H7 (cell line): ENCODE data around the gene PCSK4. TPM values are rescaled to one million over a fixed set of nuclear protein-coding genes. Genes with fewer than 3 reads are reported as not detected.

Source experiments
- DNase-seq: peaks from one replicate; pipeline ENCODE4 v3.0.0; 2012
- H3K27me3 ChIP-seq: 2 replicates; pipeline ENCODE4 v1.6.0; 2011; ENCODE audit warnings: mild to moderate bottlenecking, low read length; ENCODE audit not compliant: control insufficient read depth, insufficient read depth
- H3K36me3 ChIP-seq: replicated peaks from 2 replicates; pipeline ENCODE4 v1.5.1; 2011; ENCODE audit warnings: low read length; ENCODE audit not compliant: control insufficient read depth, insufficient read depth
- H3K4me3 ChIP-seq: 2 replicates; pipeline ENCODE4 v1.5.1; 2011; ENCODE audit warnings: low read depth, mild to moderate bottlenecking, control low read depth, low read length, moderate library complexity; ENCODE audit not compliant: insufficient read depth
- total RNA-seq: library from RNA; depleted of rRNA; stranded (reverse); fragments of >200 nt; shearing (Covaris generic); gene quantifications from 2 replicates; pipeline ENCODE4 v1.2.3, GENCODE V29; 2014

The PCSK4 gene
- total RNA-seq, 1 experiment from 2014 or later: 5.5 TPM

- Histone ChIP-seq H3K36me3 (no peaks in the 10 kb centered on the region), H3K4me3 (no peak overlapping the region; the same call in 1 of the 2 replicates), H3K27me3 (peaks cover 82% of the 10 kb centered on the region)
- DNase-seq: peak; percentile 75
Measured at GRCh38 chr19:1468274-1468820, 21.8 kb downstream of the PCSK4 start.

- peak; percentile 89 for DNase-seq
- Histone ChIP-seq H3K27me3 (peaks cover 76% of the 10 kb centered on the region), H3K4me3 (no peak overlapping the region; the same call in 1 of the 2 replicates), H3K36me3 (no peaks in the 10 kb centered on the region)
Measured at GRCh38 chr19:1467490-1468273, 22.5 kb downstream of the PCSK4 start.

- Histone ChIP-seq H3K27me3 (peaks cover 71% of the 10 kb centered on the region), H3K36me3 (no peaks in the 10 kb centered on the region), H3K4me3 (peak overlapping the region; percentile 12; the same call in 1 of the 2 replicates)
- no peak for DNase-seq
Measured at GRCh38 chr19:1467215-1467489, 23.0 kb downstream of the PCSK4 start.

GRCh38 chr19:1466461-1467214 lies 23.5 kb downstream of the PCSK4 start:
- Histone ChIP-seq H3K27me3 (peaks cover 66% of the 10 kb centered on the region), H3K36me3 (no peaks in the 10 kb centered on the region), H3K4me3 (peak overlapping the region; percentile 12; the same call in 1 of the 2 replicates)
- DNase-seq: peak; percentile 83

- Histone ChIP-seq H3K27me3 (peaks cover 60% of the 10 kb centered on the region), H3K36me3 (no peaks in the 10 kb centered on the region), H3K4me3 (no peak overlapping the region)
- DNase-seq: peak; percentile 78
Measured at GRCh38 chr19:1466018-1466460, 24.1 kb downstream of the PCSK4 start.

- Histone ChIP-seq H3K27me3 (peaks cover 53% of the 10 kb centered on the region), H3K4me3 (no peak overlapping the region)
- peak; percentile 93 for DNase-seq
Measured at GRCh38 chr19:1465191-1466016, 24.7 kb downstream of the PCSK4 start.

GRCh38 chr19:1461862-1462261 lies 28.3 kb downstream of the PCSK4 start:
- no peaks in the 10 kb centered on the region for H3K36me3 ChIP-seq
- no peak overlapping the region for H3K4me3 ChIP-seq
- DNase-seq: no peak
- H3K27me3 ChIP-seq: peaks cover 27% of the 10 kb centered on the region

More at GRCh38 chr19:1465191-1466016, 24.7 kb downstream of the PCSK4 start:
- H3K36me3 ChIP-seq: no peaks in the 10 kb centered on the region

- Histone ChIP-seq H3K36me3 (no peaks in the 10 kb centered on the region), H3K27me3 (peaks cover 21% of the 10 kb centered on the region), H3K4me3 (no peak overlapping the region)
- DNase-seq: no peak
Measured at GRCh38 chr19:1460033-1460995, 29.8 kb downstream of the PCSK4 start.

- Histone ChIP-seq H3K36me3 (no peaks in the 10 kb centered on the region), H3K27me3 (peaks cover 23% of the 10 kb centered on the region), H3K4me3 (no peak overlapping the region)
- DNase-seq: no peak
Measured at GRCh38 chr19:1459479-1459878, 30.7 kb downstream of the PCSK4 start.

GRCh38 chr19:1457892-1458291 lies 32.3 kb downstream of the PCSK4 start:
- H3K4me3 ChIP-seq: no peak overlapping the region
- H3K27me3 ChIP-seq: peaks cover 36% of the 10 kb centered on the region
- no peak for DNase-seq
- no peaks in the 10 kb centered on the region for H3K36me3 ChIP-seq

GRCh38 chr19:1457031-1457739 lies 33.0 kb downstream of the PCSK4 start:
- no peak overlapping the region for H3K4me3 ChIP-seq
- peaks cover 43% of the 10 kb centered on the region for H3K27me3 ChIP-seq

GRCh38 chr19:1456121-1456900 lies 33.8 kb downstream of the PCSK4 start:
- H3K36me3 ChIP-seq: no peaks in the 10 kb centered on the region
- no peak for DNase-seq
- no peak overlapping the region for H3K4me3 ChIP-seq
- H3K27me3 ChIP-seq: peaks cover 49% of the 10 kb centered on the region

More at GRCh38 chr19:1457031-1457739, 33.0 kb downstream of the PCSK4 start:
- peak; percentile 85 for DNase-seq
- no peaks in the 10 kb centered on the region for H3K36me3 ChIP-seq
